ENCODE measurements around the gene S100B.
"Not testable (repeated sequence)": the region's sequence is repeated elsewhere in the genome, so short reads cannot be mapped to it uniquely, and the experiment has no call there.

S100B gene

DNA sequence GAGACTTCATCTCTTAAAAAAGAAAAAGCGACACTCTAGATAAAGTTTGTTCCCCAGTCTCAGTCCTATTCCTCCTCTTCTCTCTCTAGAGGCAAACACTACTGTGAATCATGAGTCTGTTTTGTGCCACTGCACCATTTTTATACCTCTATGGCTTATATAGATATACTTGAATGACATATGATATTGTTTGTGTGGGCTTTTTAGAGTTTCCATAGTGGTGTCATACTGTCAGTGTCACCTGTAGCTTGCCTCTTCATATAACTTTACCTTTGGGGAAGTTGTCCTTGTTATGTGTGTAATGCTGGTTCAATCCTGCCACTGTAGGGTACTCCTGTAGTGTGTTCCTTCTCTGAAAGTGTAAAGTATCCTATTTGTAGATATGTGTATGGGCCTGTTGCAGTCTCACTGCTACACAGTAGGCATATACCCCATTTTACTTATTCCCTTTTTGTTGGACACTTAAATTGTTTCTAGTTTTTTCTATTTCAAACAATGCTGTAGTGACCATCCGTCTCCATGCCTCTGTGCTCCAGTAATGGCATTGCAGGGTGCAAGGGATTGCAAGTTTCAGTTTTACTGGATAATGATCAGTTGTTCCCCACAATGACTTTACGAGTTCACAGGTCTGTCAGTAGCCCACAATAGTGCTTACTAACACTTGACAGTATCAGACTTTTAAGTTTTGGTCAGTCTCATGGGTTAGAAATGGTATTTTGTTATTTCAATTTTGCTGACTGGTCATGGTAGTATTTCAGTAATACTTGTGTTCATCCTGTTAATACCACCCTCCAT, 33.3 kb upstream of the S100B start:
- Histone ChIP-seq H3K36me3 (ENCODE audit: control insufficient read depth, insufficient read depth, low read length) (peaks cover 29% of the 10 kb centered on the region), H3K27ac (ENCODE audit: low read depth, low read length) (no peak overlapping the region), H3K9me3 (ENCODE audit: control insufficient read depth, insufficient read depth, low read depth, low read length) (no peaks in the 10 kb centered on the region), H3K27me3 (ENCODE audit: control insufficient read depth, insufficient read depth, low read length) (no peaks in the 10 kb centered on the region), H3K4me3 (ENCODE audit: low read depth, low read length) (no peak overlapping the region), H3K9ac (ENCODE audit: low read length) (no peak overlapping the region), H3K4me1 (ENCODE audit: control insufficient read depth, insufficient read depth, low read length) (peaks cover 20% of the 10 kb centered on the region)

DNA sequence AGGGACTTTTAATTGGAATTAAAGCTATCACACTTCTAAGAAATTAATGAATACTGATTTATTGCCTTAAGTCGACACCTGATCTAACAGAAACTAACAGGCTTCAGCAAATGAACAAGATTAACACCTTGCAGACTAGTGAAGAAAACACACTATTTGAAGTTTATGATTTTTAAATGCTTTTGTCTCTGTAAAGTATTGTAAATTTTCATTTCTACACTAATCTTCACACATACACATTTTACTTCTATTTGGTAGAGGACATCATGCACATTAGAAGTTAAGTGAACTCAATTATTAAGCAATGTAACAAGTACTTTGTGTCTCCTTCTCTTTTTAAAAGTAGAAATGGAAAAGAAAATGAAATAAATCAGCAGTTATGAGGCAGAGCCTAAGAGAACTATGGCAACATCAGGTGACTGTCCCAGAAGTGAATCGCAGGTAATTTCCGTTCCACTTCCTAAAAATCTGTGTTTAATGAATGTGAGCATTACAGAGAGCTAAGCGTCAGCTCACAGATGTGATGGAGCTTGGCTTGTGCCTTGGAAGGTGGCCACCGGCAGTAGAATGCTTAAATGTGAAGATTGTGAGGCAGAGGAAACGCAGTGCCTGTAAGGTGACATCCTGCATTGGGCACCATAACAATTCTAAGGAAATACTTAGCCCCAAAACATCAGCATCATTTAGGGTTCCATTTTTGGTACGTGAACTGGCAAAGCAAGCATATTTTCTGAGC, 31.8 kb upstream of the S100B start:
- H3K27me3 ChIP-seq (ENCODE audit: control insufficient read depth, insufficient read depth, low read length): no peaks in the 10 kb centered on the region
- peaks cover 31% of the 10 kb centered on the region for H3K4me1 ChIP-seq (ENCODE audit: control insufficient read depth, insufficient read depth, low read length)
- no peak overlapping the region for H3K27ac ChIP-seq (ENCODE audit: low read depth, low read length)
- no peaks in the 10 kb centered on the region for H3K9me3 ChIP-seq (ENCODE audit: control insufficient read depth, insufficient read depth, low read depth, low read length)
- peaks cover 29% of the 10 kb centered on the region for H3K36me3 ChIP-seq (ENCODE audit: control insufficient read depth, insufficient read depth, low read length)
- H3K4me3 ChIP-seq (ENCODE audit: low read depth, low read length): peak overlapping the region; percentile 98
- H3K9ac ChIP-seq (ENCODE audit: low read length): no peak overlapping the region

DNA sequence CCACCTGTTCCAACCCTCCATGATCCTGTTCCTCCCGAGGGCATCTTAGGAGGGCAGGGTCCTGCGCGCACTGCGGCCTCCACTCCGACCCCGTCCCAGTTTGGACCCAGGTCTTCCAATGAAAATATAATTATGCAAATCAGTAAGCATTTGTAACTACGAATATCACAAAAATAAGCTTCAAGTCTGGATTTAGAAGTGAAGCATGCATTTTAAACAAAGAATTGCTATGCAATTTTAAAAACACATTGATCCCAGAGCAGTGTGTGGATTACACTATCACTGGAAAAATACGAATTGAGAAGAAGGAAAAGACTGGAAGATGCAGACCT, 31.3 kb upstream of the S100B start:
- no peak overlapping the region for H3K27ac ChIP-seq (ENCODE audit: low read depth, low read length)
- H3K36me3 ChIP-seq (ENCODE audit: control insufficient read depth, insufficient read depth, low read length): peaks cover 24% of the 10 kb centered on the region
- peaks cover 31% of the 10 kb centered on the region for H3K4me1 ChIP-seq (ENCODE audit: control insufficient read depth, insufficient read depth, low read length)
- peak overlapping the region; percentile 85 for H3K9ac ChIP-seq (ENCODE audit: low read length)
- H3K27me3 ChIP-seq (ENCODE audit: control insufficient read depth, insufficient read depth, low read length): no peaks in the 10 kb centered on the region
- H3K9me3 ChIP-seq (ENCODE audit: control insufficient read depth, insufficient read depth, low read depth, low read length): no peaks in the 10 kb centered on the region
- H3K4me3 ChIP-seq (ENCODE audit: low read depth, low read length): peak overlapping the region; percentile 98

DNA sequence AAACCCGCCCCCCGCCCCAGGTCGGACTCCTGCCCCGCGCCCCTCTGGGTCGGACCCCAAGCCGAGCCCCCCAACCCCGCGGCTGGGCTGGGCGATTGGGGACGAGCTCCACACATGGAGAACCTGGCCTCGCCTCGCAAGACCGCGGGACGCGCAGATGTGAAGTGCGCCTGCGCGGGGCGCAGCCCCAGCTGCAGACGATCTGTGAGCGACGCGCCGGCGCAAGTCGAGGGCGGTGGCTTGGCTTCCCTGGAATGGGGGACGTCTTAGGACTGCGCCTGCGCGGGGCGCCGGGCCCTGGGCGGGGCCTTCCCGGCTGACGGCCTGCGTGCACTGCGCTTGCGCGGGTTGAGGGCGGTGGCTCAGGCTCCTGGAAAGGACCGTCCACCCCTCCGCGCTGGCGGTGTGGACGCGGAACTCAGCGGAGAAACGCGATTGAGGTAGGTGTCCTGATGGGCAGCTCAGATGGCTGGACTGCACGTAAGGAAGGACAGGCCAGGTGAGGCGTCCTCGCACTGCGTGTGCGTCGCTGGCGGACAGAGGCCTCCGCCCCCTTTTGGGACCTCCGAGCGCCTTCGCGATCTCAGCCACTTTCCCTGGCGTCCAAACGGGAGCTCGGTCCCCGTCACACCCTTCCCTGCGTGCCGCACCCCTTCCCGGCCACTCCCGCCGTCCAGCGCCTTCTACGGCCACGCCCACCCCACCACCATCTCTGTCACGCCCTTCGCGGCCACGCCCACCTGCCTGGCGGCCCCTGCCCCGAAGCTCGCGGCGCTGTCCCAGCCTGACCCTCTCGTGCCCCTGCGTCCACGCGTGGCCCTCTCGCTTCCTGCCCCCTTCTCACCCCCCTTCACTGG, 30.7 kb upstream of the S100B start, which contains the start of gene PRMT2:
PRMT2 (plus strand) TSS at position 351 of the 857 bp plus-strand sequence. CDS start 1,278 bp downstream, outside the sequence.
- peak within 1 kb of the TSS; percentile 85 for H3K9ac ChIP-seq (ENCODE audit: low read length)
- peaks cover 18% of the 10 kb centered on the region for H3K36me3 ChIP-seq (ENCODE audit: control insufficient read depth, insufficient read depth, low read length)
- H3K4me1 ChIP-seq (ENCODE audit: control insufficient read depth, insufficient read depth, low read length): peaks cover 31% of the 10 kb centered on the region
- no peaks in the 10 kb centered on the region for H3K27me3 ChIP-seq (ENCODE audit: control insufficient read depth, insufficient read depth, low read length)
- H3K27ac ChIP-seq (ENCODE audit: low read depth, low read length): peak within 1 kb of the TSS; percentile 96
- no peaks in the 10 kb centered on the region for H3K9me3 ChIP-seq (ENCODE audit: control insufficient read depth, insufficient read depth, low read depth, low read length)
- peak within 1 kb of the TSS; percentile 98 for H3K4me3 ChIP-seq (ENCODE audit: low read depth, low read length)

DNA sequence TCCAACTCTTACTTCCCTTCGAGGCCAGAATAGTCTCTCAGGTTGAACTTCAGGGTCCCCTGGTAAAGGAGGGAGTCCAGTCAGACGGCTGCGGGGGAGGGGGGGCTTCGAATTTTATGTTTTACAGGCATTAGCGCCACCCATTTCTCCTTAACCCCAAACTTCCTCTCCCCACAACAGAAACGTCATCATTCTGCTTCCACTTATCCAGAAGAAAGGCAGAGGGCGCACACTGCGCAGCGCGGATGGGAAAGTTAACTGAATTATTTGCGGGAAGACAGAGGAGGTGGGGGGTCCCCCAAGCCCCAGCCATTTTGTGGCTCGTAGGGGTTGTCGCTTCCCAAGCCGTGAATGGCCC, 30.1 kb upstream of the S100B start:
- peak overlapping the region; percentile 98 for H3K4me3 ChIP-seq (ENCODE audit: low read depth, low read length)
- H3K27ac ChIP-seq (ENCODE audit: low read depth, low read length): peak overlapping the region; percentile 96
- H3K36me3 ChIP-seq (ENCODE audit: control insufficient read depth, insufficient read depth, low read length): peaks cover 15% of the 10 kb centered on the region
- no peaks in the 10 kb centered on the region for H3K9me3 ChIP-seq (ENCODE audit: control insufficient read depth, insufficient read depth, low read depth, low read length)
- H3K4me1 ChIP-seq (ENCODE audit: control insufficient read depth, insufficient read depth, low read length): peaks cover 31% of the 10 kb centered on the region
- H3K9ac ChIP-seq (ENCODE audit: low read length): peak overlapping the region; percentile 62
- no peaks in the 10 kb centered on the region for H3K27me3 ChIP-seq (ENCODE audit: control insufficient read depth, insufficient read depth, low read length)

DNA sequence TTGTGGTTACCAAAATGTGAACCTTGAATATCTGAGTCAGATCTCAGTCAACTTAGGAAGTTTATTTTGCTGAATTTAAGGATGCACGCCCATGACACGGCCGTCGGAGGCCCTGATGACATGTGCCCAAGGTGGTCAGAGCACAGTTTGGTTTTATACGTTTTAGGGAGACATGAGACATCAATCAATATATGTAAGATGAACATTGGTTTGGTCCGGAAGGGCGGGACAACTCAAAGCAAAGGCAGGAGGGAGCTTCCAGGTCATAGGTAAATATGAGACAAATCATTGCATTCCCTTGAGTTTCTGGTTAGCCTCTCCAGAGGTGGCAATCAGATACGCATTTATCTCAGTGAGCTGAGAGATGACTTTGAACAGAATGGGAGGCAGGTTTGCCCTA, 29.5 kb upstream of the S100B start:
- H3K27me3 ChIP-seq (ENCODE audit: control insufficient read depth, insufficient read depth, low read length): no peaks in the 10 kb centered on the region
- H3K4me1 ChIP-seq (ENCODE audit: control insufficient read depth, insufficient read depth, low read length): peaks cover 31% of the 10 kb centered on the region
- peak overlapping the region; percentile 98 for H3K4me3 ChIP-seq (ENCODE audit: low read depth, low read length)
- peaks cover 15% of the 10 kb centered on the region for H3K36me3 ChIP-seq (ENCODE audit: control insufficient read depth, insufficient read depth, low read length)
- no peak overlapping the region for H3K27ac ChIP-seq (ENCODE audit: low read depth, low read length)
- H3K9me3 ChIP-seq (ENCODE audit: control insufficient read depth, insufficient read depth, low read depth, low read length): no peaks in the 10 kb centered on the region
- H3K9ac ChIP-seq (ENCODE audit: low read length): no peak overlapping the region

DNA sequence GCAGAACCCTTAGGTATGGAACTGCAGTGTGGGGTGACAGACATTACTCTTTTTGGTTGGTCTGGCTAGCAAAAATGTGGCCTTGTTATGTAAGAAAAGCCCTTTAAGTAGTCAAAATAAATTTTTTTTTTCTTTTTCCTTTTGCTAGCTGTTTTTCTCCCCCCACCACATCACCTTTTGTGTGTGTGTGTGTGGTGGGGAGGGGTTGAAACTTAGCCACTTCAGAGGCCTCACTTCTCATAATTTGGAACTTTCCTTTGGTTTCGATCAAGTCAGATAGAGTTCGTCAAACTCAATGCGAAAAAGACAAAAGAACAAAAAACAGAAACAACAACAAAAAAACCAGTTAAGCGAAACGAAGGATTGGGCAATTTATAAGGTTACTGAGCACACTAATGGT, 28.7 kb upstream of the S100B start:
- Histone ChIP-seq H3K4me1 (ENCODE audit: control insufficient read depth, insufficient read depth, low read length) (peaks cover 31% of the 10 kb centered on the region), H3K27ac (ENCODE audit: low read depth, low read length) (no peak overlapping the region), H3K27me3 (ENCODE audit: control insufficient read depth, insufficient read depth, low read length) (no peaks in the 10 kb centered on the region)

DNA sequence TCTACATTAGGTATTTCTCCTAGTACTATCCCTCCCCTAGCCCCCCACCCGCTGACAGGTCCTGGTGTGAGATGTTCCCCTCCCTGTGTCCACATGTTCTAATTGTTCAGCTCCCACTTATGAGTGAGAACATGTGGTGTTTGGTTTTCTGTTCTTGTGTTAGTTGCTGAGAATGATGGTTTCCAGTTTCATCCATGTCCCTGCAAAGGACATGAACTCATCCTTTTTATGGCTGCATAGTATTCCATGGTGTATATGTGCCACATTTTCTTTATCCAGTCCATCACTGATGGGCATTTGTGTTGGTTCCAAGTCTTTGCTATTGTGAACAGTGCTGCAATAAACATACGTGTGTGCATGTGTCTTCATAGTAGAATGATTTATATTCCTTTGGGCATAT, 26.0 kb upstream of the S100B start:
- H3K36me3 ChIP-seq (ENCODE audit: control insufficient read depth, insufficient read depth, low read length); H3K27me3 ChIP-seq (ENCODE audit: control insufficient read depth, insufficient read depth, low read length); H3K9ac ChIP-seq (ENCODE audit: low read length); H3K27ac ChIP-seq (ENCODE audit: low read depth, low read length); H3K4me3 ChIP-seq (ENCODE audit: low read depth, low read length): not testable (repeated sequence)
- Histone ChIP-seq H3K9me3 (ENCODE audit: control insufficient read depth, insufficient read depth, low read depth, low read length) (peaks cover 10% of the 10 kb centered on the region), H3K4me1 (ENCODE audit: control insufficient read depth, insufficient read depth, low read length) (peaks cover 26% of the 10 kb centered on the region)

More for the DNA sequence above, 28.7 kb upstream of the S100B start:
- H3K9me3 ChIP-seq (ENCODE audit: control insufficient read depth, insufficient read depth, low read depth, low read length): no peaks in the 10 kb centered on the region
- peaks cover 15% of the 10 kb centered on the region for H3K36me3 ChIP-seq (ENCODE audit: control insufficient read depth, insufficient read depth, low read length)
- no peak overlapping the region for H3K9ac ChIP-seq (ENCODE audit: low read length)
- H3K4me3 ChIP-seq (ENCODE audit: low read depth, low read length): no peak overlapping the region

DNA sequence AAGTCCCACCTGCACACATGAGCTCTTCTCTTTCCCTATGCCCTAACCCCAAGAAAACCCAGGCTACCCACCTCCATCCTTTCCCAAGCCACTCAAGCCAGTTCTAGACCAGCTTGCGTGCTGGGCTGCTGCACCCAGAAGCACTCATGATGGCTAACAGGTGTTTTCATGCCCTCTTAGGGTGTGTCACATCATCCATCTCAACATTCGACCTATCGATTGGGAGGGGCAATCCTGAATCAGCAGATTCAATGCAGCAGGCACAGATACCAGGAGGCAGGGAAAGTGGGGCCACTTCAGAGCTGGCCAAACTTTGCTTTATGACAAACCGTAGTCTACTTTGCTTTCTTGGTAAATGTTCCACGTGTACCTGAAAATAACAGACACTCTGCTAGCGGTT, 24.0 kb upstream of the S100B start:
- no peak overlapping the region for H3K4me3 ChIP-seq (ENCODE audit: low read depth, low read length)
- H3K27ac ChIP-seq (ENCODE audit: low read depth, low read length): no peak overlapping the region
- peaks cover 17% of the 10 kb centered on the region for H3K4me1 ChIP-seq (ENCODE audit: control insufficient read depth, insufficient read depth, low read length)

DNA sequence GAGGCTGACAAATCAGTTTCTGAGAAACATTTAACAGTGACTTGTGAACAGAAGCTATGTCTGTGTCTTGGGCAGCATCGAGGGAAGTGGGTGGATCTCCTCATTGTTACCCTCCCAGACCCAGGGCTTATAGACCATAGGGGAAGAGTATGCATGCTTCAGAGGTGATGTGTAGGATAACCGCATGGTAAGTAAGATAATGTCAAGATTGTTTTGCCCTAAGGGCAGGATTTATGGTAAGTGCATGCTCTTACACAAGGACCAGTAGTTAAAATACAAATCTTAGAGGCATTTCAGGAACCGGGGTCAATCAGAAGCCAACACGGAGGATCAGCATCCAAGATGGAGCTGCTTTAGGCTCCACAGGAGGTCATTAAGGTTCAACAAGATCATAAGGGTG, 22.8 kb upstream of the S100B start:
- Histone ChIP-seq H3K4me1 (ENCODE audit: control insufficient read depth, insufficient read depth, low read length) (peaks cover 7% of the 10 kb centered on the region), H3K9me3 (ENCODE audit: control insufficient read depth, insufficient read depth, low read depth, low read length) (peaks cover 19% of the 10 kb centered on the region), H3K27me3 (ENCODE audit: control insufficient read depth, insufficient read depth, low read length) (no peaks in the 10 kb centered on the region), H3K27ac (ENCODE audit: low read depth, low read length) (no peak overlapping the region), H3K9ac (ENCODE audit: low read length) (no peak overlapping the region), H3K4me3 (ENCODE audit: low read depth, low read length) (no peak overlapping the region), H3K36me3 (ENCODE audit: control insufficient read depth, insufficient read depth, low read length) (no peaks in the 10 kb centered on the region)

More for the DNA sequence above, 24.0 kb upstream of the S100B start:
- Histone ChIP-seq H3K36me3 (ENCODE audit: control insufficient read depth, insufficient read depth, low read length) (no peaks in the 10 kb centered on the region), H3K27me3 (ENCODE audit: control insufficient read depth, insufficient read depth, low read length) (no peaks in the 10 kb centered on the region), H3K9ac (ENCODE audit: low read length) (no peak overlapping the region), H3K9me3 (ENCODE audit: control insufficient read depth, insufficient read depth, low read depth, low read length) (peaks cover 19% of the 10 kb centered on the region)

Measured in HUES6 (cell line).